Astrocyte (in vitro differentiated cells and primary cell): Measurements from ENCODE around the gene VGLL4.

ENCODE experiments used
- EZH2 ChIP-seq: IDR thresholded peaks from 2 replicates; pipeline ENCODE4 v1.6.1; 2012; ENCODE audit warnings: mild to moderate bottlenecking, low read length, inconsistent platforms; ENCODE audit not compliant: insufficient read depth
- TF ChIP-seq, protein P1 (sequence below): IDR thresholded peaks from 2 replicates; pipeline ENCODE4 v1.5.1; 2011; ENCODE audit warnings: low read depth, mild to moderate bottlenecking, inconsistent platforms, low read length, moderate library complexity; ENCODE audit not compliant: insufficient read depth

DNA sequence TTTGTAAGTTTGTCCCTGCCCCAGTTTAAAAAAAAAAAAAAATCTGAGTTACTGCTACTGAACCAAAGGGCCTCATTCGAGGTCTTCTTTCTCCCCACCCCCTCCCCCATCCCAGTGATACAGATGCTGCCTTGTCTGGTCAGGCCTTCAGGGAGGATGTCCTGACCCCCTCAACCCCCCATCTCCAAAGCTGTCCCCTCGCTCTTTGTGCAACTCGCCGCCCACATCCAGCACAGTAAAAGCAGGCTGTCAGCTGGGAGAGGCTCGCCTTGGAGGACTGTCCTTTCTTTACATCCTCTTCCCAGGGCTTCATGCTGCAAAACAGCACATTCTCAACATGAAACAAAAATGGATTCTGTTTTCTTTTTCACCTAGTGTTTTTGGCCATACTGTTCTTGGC is 133.4 kb downstream of the VGLL4 start:
- TF ChIP-seq, protein P1, sequence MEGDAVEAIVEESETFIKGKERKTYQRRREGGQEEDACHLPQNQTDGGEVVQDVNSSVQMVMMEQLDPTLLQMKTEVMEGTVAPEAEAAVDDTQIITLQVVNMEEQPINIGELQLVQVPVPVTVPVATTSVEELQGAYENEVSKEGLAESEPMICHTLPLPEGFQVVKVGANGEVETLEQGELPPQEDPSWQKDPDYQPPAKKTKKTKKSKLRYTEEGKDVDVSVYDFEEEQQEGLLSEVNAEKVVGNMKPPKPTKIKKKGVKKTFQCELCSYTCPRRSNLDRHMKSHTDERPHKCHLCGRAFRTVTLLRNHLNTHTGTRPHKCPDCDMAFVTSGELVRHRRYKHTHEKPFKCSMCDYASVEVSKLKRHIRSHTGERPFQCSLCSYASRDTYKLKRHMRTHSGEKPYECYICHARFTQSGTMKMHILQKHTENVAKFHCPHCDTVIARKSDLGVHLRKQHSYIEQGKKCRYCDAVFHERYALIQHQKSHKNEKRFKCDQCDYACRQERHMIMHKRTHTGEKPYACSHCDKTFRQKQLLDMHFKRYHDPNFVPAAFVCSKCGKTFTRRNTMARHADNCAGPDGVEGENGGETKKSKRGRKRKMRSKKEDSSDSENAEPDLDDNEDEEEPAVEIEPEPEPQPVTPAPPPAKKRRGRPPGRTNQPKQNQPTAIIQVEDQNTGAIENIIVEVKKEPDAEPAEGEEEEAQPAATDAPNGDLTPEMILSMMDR, result no peak
- no peak for TF ChIP-seq EZH2
